Small intestine (tissue), 7 donors: ENCODE results near the gene ATF6. TPM values are rescaled to one million over a fixed set of nuclear protein-coding genes. Genes with fewer than 3 reads are reported as not detected.

Experiments
- DNase-seq, 2 donors: peaks; one replicate each; pipeline versions ENCODE4 v3.0.0 to v3.0.0-alpha.2; 2013
- FAIRE-seq: peaks from 2 replicates; lab custom pipeline; 2012; peaks lifted over from hg19 to GRCh38; lab: Jason Lieb, UNC
- H3K27ac ChIP-seq, 3 donors: one replicate each; pipeline ENCODE4 v1.5.1; 2013; ENCODE audit warnings: low read length in 2 of 3, mild to moderate bottlenecking in 2 of 3, control low read depth in 1 of 3, inconsistent platforms in 1 of 3, low read depth in 1 of 3, moderate library complexity in 1 of 3
- H3K27me3 ChIP-seq, 3 donors: one replicate each; pipeline ENCODE4 v1.6.1; 2013; ENCODE audit warnings: low read length in 3 of 3, inconsistent platforms in 1 of 3; ENCODE audit not compliant: control insufficient read depth in 3 of 3, insufficient read depth in 3 of 3
- H3K36me3 ChIP-seq, 3 donors: one replicate each; pipeline ENCODE4 v1.6.1; 2013; ENCODE audit warnings: low read length in 3 of 3, inconsistent platforms in 1 of 3, low read depth in 1 of 3, mild to moderate bottlenecking in 1 of 3, moderate library complexity in 1 of 3; ENCODE audit not compliant: control insufficient read depth in 3 of 3, insufficient read depth in 2 of 3
- H3K4me1 ChIP-seq, 3 donors: one replicate each; pipeline ENCODE4 v1.6.1; 2013; ENCODE audit warnings: low read length in 2 of 3, inconsistent platforms in 1 of 3, low read depth in 1 of 3, mild to moderate bottlenecking in 1 of 3, moderate library complexity in 1 of 3; ENCODE audit not compliant: control insufficient read depth in 3 of 3, insufficient read depth in 2 of 3
- H3K4me3 ChIP-seq, 3 donors: one replicate each; pipeline ENCODE4 v1.5.1; 2013; ENCODE audit warnings: low read length in 3 of 3, control low read depth in 1 of 3, inconsistent platforms in 1 of 3, low read depth in 1 of 3, mild to moderate bottlenecking in 1 of 3, moderate library complexity in 1 of 3
- H3K9me3 ChIP-seq, 2 donors: one replicate each; pipeline ENCODE4 v1.6.1; 2013; ENCODE audit warnings: low read depth in 1 of 2, low read length in 1 of 2; ENCODE audit not compliant: control insufficient read depth in 2 of 2, insufficient read depth in 1 of 2
- WGBS, 3 donors: extraction: QIAGEN DNeasy Blood & Tissue Kit; methylation state at CpG; one replicate each; pipeline ENCODE4 v1.1.7; 2013; 5-methylcytosine and 5-hydroxymethylcytosine counted together
- polyA plus RNA-seq, 4 donors: library from polyadenylated mRNA; stranded (reverse) in 3 of 4; unstranded in 1 of 4; fragments of 200-250 nt in 3 of 4; fragments of 120-200 nt in 1 of 4; gene quantifications; one replicate each; pipeline versions ENCODE4 v1.2.1 to v1.2.3, GENCODE V29; 2013
- donor health status: healthy with polysubstance abuse.
- donor health status: control.
- donor health status: control.
- donor health status: Bipolar disorder and iron deficiency.
- donor health status: healthy.

Gene ATF6
- polyA plus RNA-seq, 4 donors: 2.7 to 19.6 (median 6.1) TPM

DNA sequence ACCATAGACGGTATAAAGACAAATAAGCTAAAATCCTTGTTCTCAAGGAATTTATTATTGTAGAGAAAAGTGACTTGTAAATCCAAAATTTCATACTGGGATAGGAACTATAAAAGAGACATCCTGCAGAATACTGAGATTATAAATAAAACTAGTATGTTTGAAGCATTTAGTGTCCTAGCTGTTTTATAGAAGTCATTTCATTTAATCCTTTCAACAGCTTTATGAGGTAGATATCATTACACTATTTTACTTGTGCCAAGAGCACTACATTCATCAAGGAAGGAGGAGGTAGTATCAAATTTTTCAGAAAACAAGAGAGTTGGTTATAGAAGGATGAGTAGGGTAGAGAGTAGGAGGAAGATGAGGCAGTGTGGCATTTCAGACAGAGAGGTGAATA is 119.6 kb downstream of the ATF6 start:
- Histone ChIP-seq H3K4me1 (no peaks in the 10 kb centered on the region), H3K27ac (no peak overlapping the region), H3K4me3 (no peak overlapping the region), H3K36me3 (peaks cover 0 to 7% (median 4%) of the 10 kb centered on the region in 3 donors), H3K27me3 (no peaks in the 10 kb centered on the region), H3K9me3 (peaks cover 0 to 5% of the 10 kb centered on the region in 2 donors)
- FAIRE-seq (no peak), DNase-seq (no peak)
- WGBS, 3 donors: 79 to 96% (median 92%) methylated on average over 1 of the region's 1 CpG

DNA sequence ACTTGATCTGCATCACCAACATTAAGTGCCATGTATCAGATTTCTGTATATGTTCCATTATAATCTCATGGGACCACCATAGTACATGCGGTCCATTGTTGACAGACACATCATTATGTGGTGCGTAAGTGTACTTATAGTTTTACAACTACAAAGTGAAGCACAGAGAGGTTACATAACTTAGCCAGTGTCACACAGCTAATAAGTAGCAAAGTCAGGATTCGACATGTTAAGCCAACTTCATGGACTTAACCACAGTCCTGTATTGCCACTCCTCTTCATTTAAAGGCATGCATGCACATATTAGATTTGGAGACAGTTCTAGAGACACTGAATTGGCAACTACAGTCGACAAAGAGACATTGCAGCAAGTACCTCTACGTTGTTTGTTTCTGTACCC is 120.5 kb downstream of the ATF6 start:
- H3K9me3 ChIP-seq: peaks cover 0 to 7% of the 10 kb centered on the region in 2 donors
- H3K4me1 ChIP-seq: no peaks in the 10 kb centered on the region
- no peak for DNase-seq
- no peak overlapping the region for H3K27ac ChIP-seq
- no peaks in the 10 kb centered on the region for H3K27me3 ChIP-seq
- H3K4me3 ChIP-seq: no peak overlapping the region
- peaks cover 0 to 15% (median 4%) of the 10 kb centered on the region in 3 donors for H3K36me3 ChIP-seq
- WGBS, 3 donors: 96 to 98% (median 96%) methylated on average over 5 of the region's 5 CpGs
- no peak for FAIRE-seq

DNA sequence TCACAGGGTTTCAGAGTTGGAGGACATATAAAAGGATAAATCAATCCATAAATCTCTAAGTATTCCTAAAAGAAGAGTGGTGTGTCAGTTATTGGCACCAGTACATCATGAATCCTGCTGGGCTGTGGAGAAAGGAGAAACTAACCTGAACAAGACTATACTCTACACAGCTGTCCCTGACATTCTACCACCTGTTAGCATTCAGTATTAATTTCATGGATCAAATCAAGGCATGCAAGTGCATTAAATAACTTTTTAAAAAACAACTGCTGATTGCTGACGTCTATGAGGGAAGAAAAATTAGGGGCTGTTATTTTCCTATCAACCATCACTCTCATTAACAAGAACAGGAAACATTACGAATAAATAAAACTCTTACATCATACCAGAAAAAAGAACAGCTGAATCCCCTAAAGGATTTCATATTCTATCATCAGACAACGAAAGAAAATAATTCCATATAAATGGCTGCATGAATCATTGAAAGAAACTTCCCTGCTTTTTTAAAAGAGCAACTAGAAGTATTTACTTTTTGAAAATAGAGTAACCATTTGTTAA is 121.7 kb downstream of the ATF6 start:
- H3K9me3 ChIP-seq: peaks cover 0 to 7% of the 10 kb centered on the region in 2 donors
- H3K4me3 ChIP-seq: no peak overlapping the region
- peaks cover 0 to 17% (median 4%) of the 10 kb centered on the region in 3 donors for H3K36me3 ChIP-seq
- H3K27ac ChIP-seq: no peak overlapping the region
- H3K27me3 ChIP-seq: no peaks in the 10 kb centered on the region
- DNase-seq (no peak), FAIRE-seq (no peak)
- no peaks in the 10 kb centered on the region for H3K4me1 ChIP-seq
- 76 to 95% (median 93%) methylated on average over 3 of the region's 3 CpGs for WGBS, 3 donors

DNA sequence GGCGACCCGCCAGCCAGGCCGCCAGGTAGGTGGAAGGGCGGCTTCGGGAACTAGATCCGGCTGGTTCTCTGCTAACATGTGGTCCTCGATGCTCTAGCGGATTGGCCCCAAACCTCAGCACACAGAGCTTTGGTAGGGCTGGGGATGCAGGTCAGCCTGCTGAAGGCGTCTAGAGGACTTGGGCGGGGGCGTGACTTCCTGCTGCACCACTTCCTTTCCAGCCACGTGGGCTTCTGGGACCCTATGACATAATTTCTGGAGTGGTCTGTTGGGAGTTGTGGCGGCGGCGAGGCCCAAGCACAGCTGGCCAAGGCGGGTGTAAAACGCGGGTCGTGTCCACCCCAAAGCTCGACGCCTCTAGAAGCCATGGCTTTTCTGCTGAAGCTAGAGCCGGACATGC is 124.5 kb downstream of the ATF6 start:
- Histone ChIP-seq H3K36me3 (peaks cover 0 to 17% (median 4%) of the 10 kb centered on the region in 3 donors), H3K27ac (no peak overlapping the region), H3K4me3 (no peak overlapping the region), H3K4me1 (no peaks in the 10 kb centered on the region), H3K27me3 (no peaks in the 10 kb centered on the region), H3K9me3 (peaks cover 0 to 7% of the 10 kb centered on the region in 2 donors)
- WGBS, 3 donors: 96 to 98% (median 98%) methylated on average over 22 of the region's 22 CpGs
- FAIRE-seq (no peak), DNase-seq (no peak)

DNA sequence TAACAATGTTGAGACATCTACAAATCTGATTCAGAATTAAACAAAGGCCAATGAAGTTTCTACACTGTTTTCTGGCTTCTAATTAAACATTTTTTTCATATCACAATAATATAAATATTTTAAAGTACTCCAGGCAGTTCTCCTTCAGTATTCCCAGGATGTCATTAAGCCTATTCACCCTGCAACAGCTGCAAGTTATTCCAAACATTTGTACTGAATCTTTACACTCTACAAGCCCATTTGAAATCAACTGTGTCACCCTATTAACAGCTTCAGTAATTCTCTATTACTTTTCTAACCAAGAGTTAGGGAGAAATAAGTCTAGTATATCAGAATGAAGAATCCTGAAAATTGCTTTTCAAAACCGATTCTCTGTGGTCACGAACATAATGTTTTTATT is 133.0 kb downstream of the ATF6 start:
- Histone ChIP-seq H3K27ac (no peak overlapping the region), H3K36me3 (no peaks in the 10 kb centered on the region), H3K4me3 (no peak overlapping the region), H3K4me1 (no peaks in the 10 kb centered on the region), H3K27me3 (no peaks in the 10 kb centered on the region), H3K9me3 (no peaks in the 10 kb centered on the region)
- FAIRE-seq (no peak), DNase-seq (no peak)
- WGBS, 3 donors: 74 to 96% (median 87%) methylated on average over 2 of the region's 2 CpGs

DNA sequence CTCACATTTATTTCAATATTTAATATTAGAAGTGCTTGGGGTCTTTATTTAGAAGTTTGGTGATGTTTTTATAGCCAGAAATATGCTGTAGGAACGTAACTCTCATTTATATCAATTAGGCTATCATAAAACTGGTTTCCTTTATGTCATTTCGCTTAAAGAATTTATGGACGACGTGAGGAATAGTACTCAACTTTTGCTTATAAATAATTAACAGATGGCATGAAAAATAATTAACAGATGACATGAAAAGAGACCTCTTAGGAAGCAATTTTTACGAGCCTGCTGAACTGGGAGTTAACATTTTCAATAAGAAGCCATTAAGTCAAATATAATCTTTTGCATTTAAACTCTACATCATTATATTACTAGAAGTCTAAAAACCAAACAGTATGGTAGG is 134.0 kb downstream of the ATF6 start:
- Histone ChIP-seq H3K27ac (no peak overlapping the region), H3K27me3 (no peaks in the 10 kb centered on the region), H3K4me1 (no peaks in the 10 kb centered on the region), H3K9me3 (no peaks in the 10 kb centered on the region), H3K4me3 (no peak overlapping the region), H3K36me3 (no peaks in the 10 kb centered on the region)
- WGBS, 3 donors: 79 to 84% (median 80%) methylated on average over 5 of the region's 5 CpGs
- FAIRE-seq: no peak
- no peak for DNase-seq

DNA sequence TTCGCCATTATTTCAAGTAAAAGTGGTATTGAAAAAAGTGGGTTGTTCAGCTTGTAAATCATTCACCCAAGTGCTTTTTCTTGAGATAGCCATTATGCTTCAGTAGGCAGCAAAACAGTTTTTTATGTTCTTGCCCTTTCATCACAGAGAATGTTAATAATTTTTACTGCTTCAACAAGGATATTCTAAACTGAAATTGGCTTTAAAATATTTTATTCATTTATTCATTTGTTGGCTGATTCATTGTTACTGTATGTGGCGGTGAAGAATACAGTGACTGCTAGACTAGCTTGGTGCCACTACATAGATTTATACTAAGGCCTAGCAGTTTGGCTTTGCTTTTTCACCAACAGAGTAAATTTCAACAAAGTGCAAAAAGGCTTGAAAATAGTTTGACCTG is 136.1 kb downstream of the ATF6 start:
- Histone ChIP-seq H3K36me3 (no peaks in the 10 kb centered on the region), H3K9me3 (no peaks in the 10 kb centered on the region), H3K27me3 (no peaks in the 10 kb centered on the region), H3K27ac (no peak overlapping the region), H3K4me3 (no peak overlapping the region), H3K4me1 (no peaks in the 10 kb centered on the region)
- FAIRE-seq: no peak
- no peak for DNase-seq
- 96 to 100% (median 100%) methylated on average over 2 of the region's 2 CpGs for WGBS, 3 donors

DNA sequence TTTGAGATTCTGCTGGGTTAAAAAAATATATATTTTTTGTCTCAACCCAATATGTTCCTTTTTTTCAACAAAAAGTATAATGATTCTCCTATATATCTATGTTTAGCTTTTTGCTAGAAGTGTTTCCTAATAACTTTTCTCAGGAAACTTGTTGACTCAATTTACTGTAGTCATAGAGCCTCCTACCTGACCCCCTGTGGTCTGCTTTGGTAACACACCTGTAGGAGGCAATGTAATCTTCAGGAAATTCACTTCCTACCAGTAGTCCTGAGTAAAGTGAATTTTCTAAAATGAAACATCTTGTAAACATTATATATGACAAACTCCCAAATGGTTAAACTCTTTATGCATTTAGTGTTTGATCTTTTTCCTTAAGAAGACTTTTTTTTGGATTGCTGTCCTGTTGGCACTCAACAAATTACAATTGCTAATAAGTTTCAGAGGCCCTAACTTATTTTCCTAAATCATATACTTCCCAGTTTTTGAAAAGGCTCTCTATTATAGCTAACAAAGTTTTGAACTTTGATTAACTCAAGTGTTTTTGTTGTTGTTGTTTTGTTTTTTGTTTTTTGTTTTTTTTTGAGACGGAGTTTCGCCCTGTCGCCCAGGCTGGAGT is 139.3 kb downstream of the ATF6 start:
- FAIRE-seq (no peak), DNase-seq (peak; percentile 42 to 56)
- H3K9me3 ChIP-seq: no peaks in the 10 kb centered on the region
- no peak overlapping the region for H3K27ac ChIP-seq
- H3K36me3 ChIP-seq: no peaks in the 10 kb centered on the region
- WGBS, 3 donors: 98% methylated on average over 3 of the region's 3 CpGs
- H3K4me1 ChIP-seq: no peaks in the 10 kb centered on the region
- no peak overlapping the region for H3K4me3 ChIP-seq
- H3K27me3 ChIP-seq: no peaks in the 10 kb centered on the region

DNA sequence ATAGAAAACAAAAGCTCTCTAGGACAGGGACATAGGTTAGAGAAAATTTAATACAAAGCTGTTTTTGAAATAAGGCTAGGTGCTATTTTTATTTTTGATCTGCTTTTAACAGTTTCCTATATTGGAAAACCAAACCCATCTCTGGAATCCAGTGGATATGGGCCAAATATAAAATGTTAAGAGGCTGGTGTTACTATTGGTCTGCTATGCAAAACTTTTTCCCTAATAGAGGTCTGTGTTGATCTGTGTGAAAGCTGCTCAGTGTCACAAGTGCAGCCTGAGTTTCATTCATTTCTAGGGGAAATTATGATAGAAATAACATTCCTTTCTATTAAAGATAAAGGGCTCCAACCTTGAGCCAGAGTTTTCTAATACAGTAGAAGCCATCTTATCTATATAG is 141.1 kb downstream of the ATF6 start:
- Histone ChIP-seq H3K27me3 (no peaks in the 10 kb centered on the region), H3K4me3 (no peak overlapping the region)
- no peak for FAIRE-seq

More for the DNA sequence above, 141.1 kb downstream of the ATF6 start:
- no peaks in the 10 kb centered on the region for H3K4me1 ChIP-seq
- H3K36me3 ChIP-seq: no peaks in the 10 kb centered on the region
- no peak for DNase-seq
- no peaks in the 10 kb centered on the region for H3K9me3 ChIP-seq
- H3K27ac ChIP-seq: no peak overlapping the region
